Heart right ventricle (tissue), 16 donors: ENCODE results near the gene ATG5. TPM values are rescaled to one million over a fixed set of nuclear protein-coding genes. Genes with fewer than 3 reads are reported as not detected.

ENCODE experiments used
- ATAC-seq, 8 donors: fragments of 200-7000 bp; cut with Tn5 transposase; one replicate each; pipeline ENCODE4 v1.9.1; 2020; ENCODE audit warnings: mild to moderate bottlenecking in 8 of 8, moderate library complexity in 8 of 8, moderate number of reproducible peaks in 1 of 8
- DNase-seq, 2 donors: peaks; one replicate each; pipeline ENCODE4 v3.0.0-alpha.2; 2020
- H3K27ac ChIP-seq, 10 donors: fragments of 200-600 bp; sonication (generic) in 2 of 10; one replicate each; pipeline versions ENCODE4 v1.5.0 to v1.8.0; 2020 to 2022; ENCODE audit warnings: mild to moderate bottlenecking in 3 of 10
- H3K27me3 ChIP-seq, 7 donors: fragments of 200-600 bp; one replicate each; pipeline ENCODE4 v1.8.0; 2021 to 2022; ENCODE audit warnings: mild to moderate bottlenecking in 2 of 7
- H3K36me3 ChIP-seq, 9 donors: fragments of 200-600 bp; sonication (generic) in 1 of 9; one replicate each; pipeline versions ENCODE4 v1.5.0 to v1.8.0; 2020 to 2022; ENCODE audit warnings: mild to moderate bottlenecking in 2 of 9
- H3K4me1 ChIP-seq, 9 donors: fragments of 200-600 bp; sonication (generic) in 1 of 9; one replicate each; pipeline versions ENCODE4 v1.5.0 to v1.8.0; 2020 to 2022; ENCODE audit warnings: mild to moderate bottlenecking in 4 of 9
- H3K4me3 ChIP-seq, 10 donors: fragments of 200-600 bp; sonication (generic) in 2 of 10; one replicate each; pipeline versions ENCODE4 v1.5.0 to v1.8.0; 2020 to 2022; ENCODE audit warnings: mild to moderate bottlenecking in 7 of 10, moderate library complexity in 2 of 10
- H3K9me3 ChIP-seq, 11 donors: fragments of 200-600 bp in 10 of 11; sonication (generic) in 2 of 11; one replicate each; pipeline versions ENCODE4 v1.5.0 to v1.8.0; 2013 to 2022; ENCODE audit warnings: mild to moderate bottlenecking in 2 of 11, control low read depth in 1 of 11, moderate library complexity in 1 of 11
- CTCF ChIP-seq, 9 donors: fragments of 200-600 bp; sonication (generic) in 2 of 9; IDR thresholded peaks; one replicate each; pipeline versions ENCODE4 v1.5.0 to v1.8.0; 2021 to 2022; ENCODE audit warnings: antibody characterized with exemption in 9 of 9, mild to moderate bottlenecking in 5 of 9, moderate library complexity in 1 of 9
- WGBS, 2 donors: extraction: QIAGEN DNeasy Blood & Tissue Kit; methylation state at CpG; one replicate each; pipeline ENCODE4 v1.1.7; 2013; ENCODE audit warnings: inconsistent platforms in 1 of 2; 5-methylcytosine and 5-hydroxymethylcytosine counted together
- intact Hi-C, 10 donors: fragments of 100-400 bp; cut with DNase I; formaldehyde crosslinking; loops; one replicate each; pipeline versions ENCODE4 v1.11.1 to v1.14.2; 2022
- polyA plus RNA-seq, 2 donors: library from polyadenylated mRNA; stranded (reverse); fragments of 200-250 nt; gene quantifications; one replicate each; pipeline ENCODE4 v1.2.3, GENCODE V29; 2013
- total RNA-seq, 10 donors: library from RNA; stranded (reverse); fragmentation: NEBNext Ultra II Directional in 3 of 10; extraction: Animal tissue kit (Norgen Biotek cat#: 25700) in 3 of 10; gene quantifications; one replicate each; pipeline versions ENCODE4 v1.2.1 to v1.2.4, GENCODE V29; 2021 to 2023
- donor health status: Arrhythmogenic right ventricular cardiomyopathy.
- donor health status: ischemic (EF 13 %, LVEDD 7.1; RV severe dilation, severe dysfunction).
- donor health status: healthy with polysubstance abuse.
- donor health status: DM: no; HTN: yes; CAD: no.
- donor health status: DM: no; HTN: no; CAD: no.
- donor health status: ischemic (EF 25% LVEDD 6.9; RV normal size, moderate dysfunction).
- donor health status: ischemic (EF 25% LVEDD 5.7; RV mildly dilated, moderate dysfunction).
- donor health status: healthy.
- donor health status: DM: yes; HTN: yes; CAD: no.
- donor health status: Ischemic cardiomyopathy.
- donor health status: ischemic (EF 35%, LVEDD 5.7; RV mildly dilated, moderate dysfunction).
- donor health status: nonischemic (EF 11% LVEDD 7.7; RV severe dilation, severe dysfunction).
- donor health status: DM: yes; HTN: yes; CAD: no.
- donor health status: PGD.
- donor health status: ischemic (EF 29% LVEDD 5.4; RV normal size, mild dysfunction).
- donor health status: nonischemic (EF 23%, LVEDD 6.1; RV moderate dilation, normal function).

The ATG5 gene
- total and polyA plus RNA-seq, 12 donors: 12.6 to 18.0 (median 15.0) TPM

- H3K27me3 ChIP-seq: no peaks in the 10 kb centered on the region
- H3K36me3 ChIP-seq: peaks cover 0 to 20% (median 6%) of the 10 kb centered on the region in 9 donors
- H3K4me1 ChIP-seq: no peaks in the 10 kb centered on the region
- no peak overlapping the region for H3K4me3 ChIP-seq
- peaks cover 0 to 17% (median 0%) of the 10 kb centered on the region in 11 donors for H3K9me3 ChIP-seq
- 80 to 84% methylated on average over 1 of the region's 1 CpG for WGBS, 2 donors
- TF ChIP-seq CTCF (IDR thresholded peaks at IDR 0.05): no peak
- no peak for DNase-seq
- ATAC-seq: no peak
- intact Hi-C loops: no loop called here
- no peak overlapping the region for H3K27ac ChIP-seq
These were observed 38.3 kb downstream of the ATG5 start for GRCh38 chr6:106287215-106287614.

GRCh38 chr6:106286746-106287145 lies 38.8 kb downstream of the ATG5 start:
- no peak for ATAC-seq

GRCh38 chr6:106283481-106283880 lies 42.1 kb downstream of the ATG5 start:
- intact Hi-C loops: no loop called here
- Histone ChIP-seq H3K4me1 (peaks cover 0 to 10% (median 0%) of the 10 kb centered on the region in 9 donors), H3K27me3 (no peaks in the 10 kb centered on the region), H3K4me3 (no peak overlapping the region), H3K9me3 (no peaks in the 10 kb centered on the region), H3K27ac (no peak overlapping the region), H3K36me3 (peaks cover 0 to 14% (median 0%) of the 10 kb centered on the region in 9 donors)
- DNase-seq: no peak
- no peak for ATAC-seq
- no peak for TF ChIP-seq CTCF (IDR thresholded peaks at IDR 0.05)
- WGBS, 2 donors: 97 to 98% methylated on average over 10 of the region's 10 CpGs

More at GRCh38 chr6:106286746-106287145, 38.8 kb downstream of the ATG5 start:
- no peaks in the 10 kb centered on the region for H3K27me3 ChIP-seq
- no peak overlapping the region for H3K27ac ChIP-seq
- H3K9me3 ChIP-seq: peaks cover 0 to 16% (median 0%) of the 10 kb centered on the region in 11 donors
- no peak for DNase-seq
- H3K4me1 ChIP-seq: peaks cover 0 to under 1% (median 0%) of the 10 kb centered on the region in 9 donors
- H3K4me3 ChIP-seq: no peak overlapping the region
- 97% methylated on average over 1 of the region's 1 CpG for WGBS, 2 donors
- intact Hi-C loops: no loop called here
- TF ChIP-seq CTCF (IDR thresholded peaks at IDR 0.05): no peak
- H3K36me3 ChIP-seq: peaks cover 0 to 15% (median 3%) of the 10 kb centered on the region in 9 donors

GRCh38 chr6:106281661-106282060 lies 43.9 kb downstream of the ATG5 start:
- H3K9me3 ChIP-seq: no peaks in the 10 kb centered on the region
- peaks cover 0 to 10% (median 0%) of the 10 kb centered on the region in 9 donors for H3K4me1 ChIP-seq
- intact Hi-C loops: no loop called here
- no peak for TF ChIP-seq CTCF (IDR thresholded peaks at IDR 0.05)
- H3K27me3 ChIP-seq: no peaks in the 10 kb centered on the region
- no peak for ATAC-seq
- WGBS, 2 donors: 85 to 92% methylated on average over 2 of the region's 2 CpGs
- no peak overlapping the region for H3K4me3 ChIP-seq
- H3K27ac ChIP-seq: no peak overlapping the region
- peaks cover 0 to 31% (median 0%) of the 10 kb centered on the region in 9 donors for H3K36me3 ChIP-seq
- DNase-seq: no peak
